ENCODE data around the gene KIAA1217. TPM values are rescaled to one million over a fixed set of nuclear protein-coding genes. Genes with fewer than 3 reads are reported as not detected.

Gene KIAA1217
- total RNA-seq, 1 donor from 2014 or later: 54.3 TPM

GRCh38 chr10:24449769-24450310 is 240.9 kb downstream of the KIAA1217 start:
- Histone ChIP-seq H3K4me3 (peak overlapping the region in 1 of 2 donors; percentile 25), H3K4me1 (peaks cover 13% of the 10 kb centered on the region), H3K27ac (peak overlapping the region; percentile 47), H3K9me3 (no peaks in the 10 kb centered on the region), H3K36me3 (no peaks in the 10 kb centered on the region), H3K27me3 (no peaks in the 10 kb centered on the region)
- intact Hi-C loops (cut with DNase I): no loop called here
- no peak for TF ChIP-seq CTCF (IDR thresholded peaks at IDR 0.05)
- TF ChIP-seq POLR2AphosphoS5 (IDR thresholded peaks at IDR 0.05; ENCODE audit: insufficient read depth in 1 of 2, low read depth in 1 of 2): no peak
- no peak for TF ChIP-seq POLR2A (IDR thresholded peaks at IDR 0.05)
- no peak for DNase-seq (ENCODE audit: extremely low spot score in 2 of 2)

GRCh38 chr10:24451325-24451820 is 242.4 kb downstream of the KIAA1217 start:
- H3K4me3 ChIP-seq: no peak overlapping the region
- H3K4me1 ChIP-seq: peaks cover 13% of the 10 kb centered on the region
- H3K27me3 ChIP-seq: no peaks in the 10 kb centered on the region
- intact Hi-C loops (cut with DNase I): no loop called here
- H3K36me3 ChIP-seq: no peaks in the 10 kb centered on the region
- peak overlapping the region; percentile 2 for H3K27ac ChIP-seq
- no peaks in the 10 kb centered on the region for H3K9me3 ChIP-seq
- TF ChIP-seq POLR2AphosphoS5 (IDR thresholded peaks at IDR 0.05; ENCODE audit: insufficient read depth in 1 of 2, low read depth in 1 of 2): no peak
- TF ChIP-seq CTCF (IDR thresholded peaks at IDR 0.05): no peak
- no peak for TF ChIP-seq POLR2A (IDR thresholded peaks at IDR 0.05)
- no peak for DNase-seq (ENCODE audit: extremely low spot score in 2 of 2)

DNA sequence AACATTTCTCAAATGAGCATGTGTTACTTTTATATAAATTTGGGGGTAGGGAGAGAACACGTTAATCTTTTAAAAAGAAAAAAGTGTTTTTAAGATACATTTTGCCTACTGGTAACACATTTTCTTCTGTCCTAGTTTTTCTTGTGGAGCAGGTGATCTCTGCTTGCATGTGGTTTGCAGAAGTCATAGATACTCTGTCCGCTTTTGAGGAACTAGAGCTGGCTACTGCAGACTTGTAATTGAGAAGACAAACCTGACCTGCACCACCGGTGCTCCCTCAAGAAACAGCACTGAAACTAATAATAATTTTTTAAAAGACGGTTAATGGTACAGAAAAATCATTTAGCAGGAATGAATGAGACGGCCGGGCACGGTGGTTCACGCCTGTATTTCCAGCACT is 243.1 kb downstream of the KIAA1217 start:
- Histone ChIP-seq H3K36me3 (no peaks in the 10 kb centered on the region), H3K27ac (no peak overlapping the region), H3K4me1 (peaks cover 17% of the 10 kb centered on the region), H3K4me3 (no peak overlapping the region), H3K27me3 (no peaks in the 10 kb centered on the region), H3K9me3 (no peaks in the 10 kb centered on the region)
- intact Hi-C loops (cut with DNase I): no loop called here
- TF ChIP-seq POLR2A (IDR thresholded peaks at IDR 0.05): no peak
- no peak for TF ChIP-seq POLR2AphosphoS5 (IDR thresholded peaks at IDR 0.05; ENCODE audit: insufficient read depth in 1 of 2, low read depth in 1 of 2)
- TF ChIP-seq CTCF (IDR thresholded peaks at IDR 0.05): no peak
- DNase-seq (ENCODE audit: extremely low spot score in 2 of 2): no peak

DNA sequence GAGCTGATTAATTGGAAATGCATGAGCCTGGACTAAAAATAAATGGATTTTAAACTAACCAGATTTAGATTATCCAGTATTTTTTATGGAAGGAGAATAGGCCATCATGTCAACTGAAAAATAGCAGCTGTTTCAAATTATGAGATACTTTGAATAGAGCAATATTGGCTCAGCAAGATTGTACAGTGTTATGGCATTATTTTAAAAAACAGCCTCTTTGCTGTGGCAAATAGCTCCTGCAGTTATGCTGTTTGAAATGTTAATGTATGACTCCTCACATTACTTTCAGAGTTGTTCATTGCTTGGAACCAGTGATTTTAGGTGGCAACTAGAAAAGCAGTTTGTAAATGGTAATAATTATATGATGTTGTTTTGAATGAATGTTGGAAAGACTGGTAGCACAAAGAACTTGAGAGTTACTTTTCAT is 244.5 kb downstream of the KIAA1217 start:
- H3K27me3 ChIP-seq: no peaks in the 10 kb centered on the region
- peak overlapping the region; percentile 52 for H3K27ac ChIP-seq
- no peaks in the 10 kb centered on the region for H3K9me3 ChIP-seq
- DNase-seq (ENCODE audit: extremely low spot score in 2 of 2): no peak
- no peak for TF ChIP-seq POLR2A (IDR thresholded peaks at IDR 0.05)
- no peak for TF ChIP-seq POLR2AphosphoS5 (IDR thresholded peaks at IDR 0.05; ENCODE audit: insufficient read depth in 1 of 2, low read depth in 1 of 2)
- TF ChIP-seq CTCF (IDR thresholded peaks at IDR 0.05): no peak
- peaks cover 29% of the 10 kb centered on the region for H3K4me1 ChIP-seq
- H3K4me3 ChIP-seq: no peak overlapping the region
- intact Hi-C loops (cut with DNase I): no loop called here
- H3K36me3 ChIP-seq: no peaks in the 10 kb centered on the region

GRCh38 chr10:24453973-24454372 is 245.0 kb downstream of the KIAA1217 start:
- Histone ChIP-seq H3K9me3 (no peaks in the 10 kb centered on the region), H3K4me3 (no peak overlapping the region), H3K36me3 (no peaks in the 10 kb centered on the region), H3K4me1 (peaks cover 24% of the 10 kb centered on the region), H3K27ac (no peak overlapping the region), H3K27me3 (no peaks in the 10 kb centered on the region)
- TF ChIP-seq POLR2AphosphoS5 (IDR thresholded peaks at IDR 0.05; ENCODE audit: insufficient read depth in 1 of 2, low read depth in 1 of 2) (no peak), CTCF (IDR thresholded peaks at IDR 0.05) (no peak)
- DNase-seq (ENCODE audit: extremely low spot score in 2 of 2): no peak
- intact Hi-C loops (cut with DNase I): no loop called here
